HEK293 (cell line): Measurements from ENCODE around the gene CCSER1.

Experiments
- ZBTB7A ChIP-seq: fragments of 450-650 bp; formaldehyde crosslinking; IDR thresholded peaks from 2 replicates; pipeline ENCODE4 v1.5.1; 2016; ENCODE audit warnings: low read depth, missing biosample characterization, missing genetic modification characterization
- ZBTB8A ChIP-seq: fragments of 450-650 bp; formaldehyde crosslinking; IDR thresholded peaks from 2 replicates; pipeline ENCODE4 v1.5.1; 2016; ENCODE audit warnings: missing biosample characterization, missing genetic modification characterization
- ZNF112 ChIP-seq: fragments of 450-650 bp; formaldehyde crosslinking; IDR thresholded peaks from 2 replicates; pipeline ENCODE4 v1.5.0; 2017; ENCODE audit warnings: missing biosample characterization, missing genetic modification characterization
- ZNF114 ChIP-seq: fragments of 450-650 bp; formaldehyde crosslinking; IDR thresholded peaks from 2 replicates; pipeline ENCODE4 v1.5.0; 2017; ENCODE audit warnings: missing biosample characterization, missing genetic modification characterization
- ZNF777 ChIP-seq: fragments of 450-650 bp; formaldehyde crosslinking; IDR thresholded peaks from 2 replicates; pipeline ENCODE4 v1.5.1; 2017; ENCODE audit warnings: missing biosample characterization, missing genetic modification characterization, borderline replicate concordance
- TF ChIP-seq, protein P1 (sequence below): fragments of 450-650 bp; formaldehyde crosslinking; IDR thresholded peaks from 2 replicates; pipeline ENCODE4 v1.5.1; 2016; ENCODE audit warnings: missing biosample characterization, missing genetic modification characterization
- TF ChIP-seq, protein P2 (sequence below): fragments of 450-650 bp; formaldehyde crosslinking; conservative IDR thresholded peaks from 2 replicates; pipeline ENCODE4 v1.5.1; 2016; ENCODE audit warnings: low read depth, missing biosample characterization, missing genetic modification characterization

DNA sequence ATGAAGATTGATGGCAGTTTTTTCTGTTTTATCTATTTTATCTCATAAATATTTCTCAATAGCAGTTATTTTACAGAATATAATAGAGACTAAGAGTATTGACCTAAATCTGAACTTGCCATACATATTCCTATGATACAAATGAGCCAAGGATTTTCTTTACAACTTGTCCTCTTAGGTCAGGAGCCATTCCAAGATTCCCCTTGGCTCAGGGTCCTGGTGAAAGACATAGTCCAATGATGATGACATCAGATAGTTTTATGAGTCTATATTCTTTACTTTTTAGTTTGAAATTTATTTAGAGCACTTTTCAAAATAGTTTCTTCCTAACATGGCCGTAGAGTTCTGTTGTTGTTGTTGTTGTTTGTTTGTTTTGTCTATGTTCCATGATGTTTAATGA, 1307.4 kb downstream of the CCSER1 start:
- TF ChIP-seq, protein P1, sequence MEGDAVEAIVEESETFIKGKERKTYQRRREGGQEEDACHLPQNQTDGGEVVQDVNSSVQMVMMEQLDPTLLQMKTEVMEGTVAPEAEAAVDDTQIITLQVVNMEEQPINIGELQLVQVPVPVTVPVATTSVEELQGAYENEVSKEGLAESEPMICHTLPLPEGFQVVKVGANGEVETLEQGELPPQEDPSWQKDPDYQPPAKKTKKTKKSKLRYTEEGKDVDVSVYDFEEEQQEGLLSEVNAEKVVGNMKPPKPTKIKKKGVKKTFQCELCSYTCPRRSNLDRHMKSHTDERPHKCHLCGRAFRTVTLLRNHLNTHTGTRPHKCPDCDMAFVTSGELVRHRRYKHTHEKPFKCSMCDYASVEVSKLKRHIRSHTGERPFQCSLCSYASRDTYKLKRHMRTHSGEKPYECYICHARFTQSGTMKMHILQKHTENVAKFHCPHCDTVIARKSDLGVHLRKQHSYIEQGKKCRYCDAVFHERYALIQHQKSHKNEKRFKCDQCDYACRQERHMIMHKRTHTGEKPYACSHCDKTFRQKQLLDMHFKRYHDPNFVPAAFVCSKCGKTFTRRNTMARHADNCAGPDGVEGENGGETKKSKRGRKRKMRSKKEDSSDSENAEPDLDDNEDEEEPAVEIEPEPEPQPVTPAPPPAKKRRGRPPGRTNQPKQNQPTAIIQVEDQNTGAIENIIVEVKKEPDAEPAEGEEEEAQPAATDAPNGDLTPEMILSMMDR, result no peak
- no peak for TF ChIP-seq ZNF777
- TF ChIP-seq ZNF114, result no peak
- no peak for TF ChIP-seq ZNF112
- TF ChIP-seq ZBTB8A (tag by site-specific recombination), result no peak
- TF ChIP-seq, protein P2, sequence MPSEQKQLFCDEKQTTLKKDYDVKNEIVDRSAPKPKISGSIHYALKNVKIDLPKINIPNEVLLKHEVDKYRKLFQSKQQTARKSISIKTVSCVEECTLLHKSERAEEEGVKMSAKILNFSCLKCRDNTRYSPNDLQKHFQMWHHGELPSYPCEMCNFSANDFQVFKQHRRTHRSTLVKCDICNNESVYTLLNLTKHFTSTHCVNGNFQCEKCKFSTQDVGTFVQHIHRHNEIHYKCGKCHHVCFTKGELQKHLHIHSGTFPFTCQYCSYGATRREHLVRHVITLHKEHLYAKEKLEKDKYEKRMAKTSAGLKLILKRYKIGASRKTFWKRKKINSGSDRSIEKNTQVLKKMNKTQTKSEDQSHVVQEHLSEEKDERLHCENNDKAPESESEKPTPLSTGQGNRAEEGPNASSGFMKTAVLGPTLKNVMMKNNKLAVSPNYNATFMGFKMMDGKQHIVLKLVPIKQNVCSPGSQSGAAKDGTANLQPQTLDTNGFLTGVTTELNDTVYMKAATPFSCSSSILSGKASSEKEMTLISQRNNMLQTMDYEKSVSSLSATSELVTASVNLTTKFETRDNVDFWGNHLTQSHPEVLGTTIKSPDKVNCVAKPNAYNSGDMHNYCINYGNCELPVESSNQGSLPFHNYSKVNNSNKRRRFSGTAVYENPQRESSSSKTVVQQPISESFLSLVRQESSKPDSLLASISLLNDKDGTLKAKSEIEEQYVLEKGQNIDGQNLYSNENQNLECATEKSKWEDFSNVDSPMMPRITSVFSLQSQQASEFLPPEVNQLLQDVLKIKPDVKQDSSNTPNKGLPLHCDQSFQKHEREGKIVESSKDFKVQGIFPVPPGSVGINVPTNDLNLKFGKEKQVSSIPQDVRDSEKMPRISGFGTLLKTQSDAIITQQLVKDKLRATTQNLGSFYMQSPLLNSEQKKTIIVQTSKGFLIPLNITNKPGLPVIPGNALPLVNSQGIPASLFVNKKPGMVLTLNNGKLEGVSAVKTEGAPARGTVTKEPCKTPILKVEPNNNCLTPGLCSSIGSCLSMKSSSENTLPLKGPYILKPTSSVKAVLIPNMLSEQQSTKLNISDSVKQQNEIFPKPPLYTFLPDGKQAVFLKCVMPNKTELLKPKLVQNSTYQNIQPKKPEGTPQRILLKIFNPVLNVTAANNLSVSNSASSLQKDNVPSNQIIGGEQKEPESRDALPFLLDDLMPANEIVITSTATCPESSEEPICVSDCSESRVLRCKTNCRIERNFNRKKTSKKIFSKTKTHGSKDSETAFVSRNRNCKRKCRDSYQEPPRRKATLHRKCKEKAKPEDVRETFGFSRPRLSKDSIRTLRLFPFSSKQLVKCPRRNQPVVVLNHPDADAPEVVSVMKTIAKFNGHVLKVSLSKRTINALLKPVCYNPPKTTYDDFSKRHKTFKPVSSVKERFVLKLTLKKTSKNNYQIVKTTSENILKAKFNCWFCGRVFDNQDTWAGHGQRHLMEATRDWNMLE (tag by site-specific recombination), result no peak
- TF ChIP-seq ZBTB7A, result no peak
